Esophagus (tissue), 2 donors: ENCODE data around the gene HDAC4. TPM values are rescaled to one million over a fixed set of nuclear protein-coding genes. Genes with fewer than 3 reads are reported as not detected.

Source experiments
- H3K27ac ChIP-seq, 2 donors: one replicate each; pipeline ENCODE4 v1.5.1; 2013; ENCODE audit warnings: low read depth in 2 of 2, mild to moderate bottlenecking in 2 of 2, inconsistent platforms in 1 of 2, low read length in 1 of 2, moderate library complexity in 1 of 2
- H3K27me3 ChIP-seq, 2 donors: one replicate each; pipeline ENCODE4 v1.6.1; 2013; ENCODE audit warnings: low read length in 2 of 2, control low read depth in 1 of 2, mild to moderate bottlenecking in 1 of 2; ENCODE audit not compliant: insufficient read depth in 2 of 2, control insufficient read depth in 1 of 2
- H3K36me3 ChIP-seq, 2 donors: one replicate each; pipeline ENCODE4 v1.6.1; 2013; ENCODE audit warnings: low read length in 1 of 2; ENCODE audit not compliant: control insufficient read depth in 2 of 2, insufficient read depth in 2 of 2
- H3K4me1 ChIP-seq, 2 donors: one replicate each; pipeline ENCODE4 v1.6.1; 2013; ENCODE audit warnings: low read length in 1 of 2; ENCODE audit not compliant: control insufficient read depth in 2 of 2, insufficient read depth in 2 of 2
- H3K4me3 ChIP-seq, 2 donors: one replicate each; pipeline ENCODE4 v1.5.1; 2013; ENCODE audit warnings: low read length in 2 of 2, mild to moderate bottlenecking in 2 of 2, low read depth in 1 of 2, moderate library complexity in 1 of 2
- H3K9me3 ChIP-seq, 2 donors: one replicate each; pipeline ENCODE4 v1.6.1; 2013; ENCODE audit warnings: mild to moderate bottlenecking in 2 of 2, low read depth in 1 of 2, low read length in 1 of 2, moderate library complexity in 1 of 2; ENCODE audit not compliant: control insufficient read depth in 2 of 2, insufficient read depth in 1 of 2
- WGBS, 2 donors: extraction: QIAGEN DNeasy Blood & Tissue Kit; methylation state at CpG; one replicate each; pipeline ENCODE4 v1.1.7; 2013; 5-methylcytosine and 5-hydroxymethylcytosine counted together
- polyA plus RNA-seq, 2 donors: library from polyadenylated mRNA; stranded (reverse); fragments of 200-250 nt; gene quantifications; one replicate each; pipeline ENCODE4 v1.2.3, GENCODE V29; 2013
- donor health status: healthy with polysubstance abuse.
- donor health status: Bipolar disorder and iron deficiency.

Gene HDAC4
- polyA plus RNA-seq, 2 donors: 5.9 to 10.2 TPM

DNA sequence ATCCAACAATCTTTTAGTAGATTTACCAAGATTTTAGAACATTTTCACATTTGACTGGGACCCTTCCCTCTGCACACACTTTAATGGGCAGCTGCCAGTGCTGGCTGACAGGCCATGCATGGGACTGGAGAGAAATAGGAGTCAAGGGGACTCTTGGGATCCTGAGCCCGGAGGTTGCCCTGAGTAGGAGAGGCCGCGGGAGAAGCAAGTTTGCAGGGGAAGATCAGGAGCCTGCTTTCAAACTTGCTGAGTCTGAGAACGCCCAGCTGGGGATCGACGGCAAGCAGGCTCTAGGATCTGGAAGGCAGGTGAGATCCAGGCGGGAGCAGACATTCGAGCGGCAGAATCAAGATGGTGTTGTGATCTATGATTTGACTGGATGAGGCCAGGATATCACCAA is 186.1 kb downstream of the HDAC4 start:
- Histone ChIP-seq H3K4me1 (peaks cover 3 to 11% of the 10 kb centered on the region in 2 donors), H3K27me3 (no peaks in the 10 kb centered on the region), H3K4me3 (no peak overlapping the region), H3K27ac (no peak overlapping the region), H3K36me3 (peaks cover 0 to 5% of the 10 kb centered on the region in 2 donors), H3K9me3 (no peaks in the 10 kb centered on the region)
- WGBS, 2 donors: 95% methylated on average over 9 of the region's 9 CpGs

DNA sequence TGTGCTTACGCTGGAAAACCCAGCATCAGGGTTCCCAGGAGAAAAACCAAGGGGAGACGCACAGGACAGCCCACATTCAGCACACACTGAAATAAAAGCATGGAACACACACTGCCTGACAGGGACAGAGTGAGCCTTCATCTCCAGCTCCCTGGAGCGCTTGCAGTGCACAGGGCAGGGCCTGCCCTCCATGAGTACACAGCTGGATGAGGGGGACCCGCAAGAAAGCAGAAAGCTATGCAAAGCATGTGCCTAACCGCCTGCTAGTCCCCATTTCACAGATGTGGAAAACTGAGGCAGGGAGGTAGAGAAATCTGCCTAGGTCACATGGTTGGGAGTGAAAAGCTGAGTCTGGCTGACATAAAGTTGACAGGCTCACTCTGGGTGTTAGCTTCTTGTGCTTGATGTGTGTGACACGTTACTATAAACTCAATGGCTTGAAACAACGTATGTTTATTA is 187.1 kb downstream of the HDAC4 start:
- Histone ChIP-seq H3K27ac (peak overlapping the region in 1 of 2 donors; percentile 18), H3K4me3 (no peak overlapping the region), H3K27me3 (no peaks in the 10 kb centered on the region), H3K9me3 (no peaks in the 10 kb centered on the region), H3K4me1 (peaks cover 3 to 12% of the 10 kb centered on the region in 2 donors), H3K36me3 (peaks cover 0 to 5% of the 10 kb centered on the region in 2 donors)
- WGBS, 2 donors: 90 to 94% methylated on average over 7 of the region's 7 CpGs

DNA sequence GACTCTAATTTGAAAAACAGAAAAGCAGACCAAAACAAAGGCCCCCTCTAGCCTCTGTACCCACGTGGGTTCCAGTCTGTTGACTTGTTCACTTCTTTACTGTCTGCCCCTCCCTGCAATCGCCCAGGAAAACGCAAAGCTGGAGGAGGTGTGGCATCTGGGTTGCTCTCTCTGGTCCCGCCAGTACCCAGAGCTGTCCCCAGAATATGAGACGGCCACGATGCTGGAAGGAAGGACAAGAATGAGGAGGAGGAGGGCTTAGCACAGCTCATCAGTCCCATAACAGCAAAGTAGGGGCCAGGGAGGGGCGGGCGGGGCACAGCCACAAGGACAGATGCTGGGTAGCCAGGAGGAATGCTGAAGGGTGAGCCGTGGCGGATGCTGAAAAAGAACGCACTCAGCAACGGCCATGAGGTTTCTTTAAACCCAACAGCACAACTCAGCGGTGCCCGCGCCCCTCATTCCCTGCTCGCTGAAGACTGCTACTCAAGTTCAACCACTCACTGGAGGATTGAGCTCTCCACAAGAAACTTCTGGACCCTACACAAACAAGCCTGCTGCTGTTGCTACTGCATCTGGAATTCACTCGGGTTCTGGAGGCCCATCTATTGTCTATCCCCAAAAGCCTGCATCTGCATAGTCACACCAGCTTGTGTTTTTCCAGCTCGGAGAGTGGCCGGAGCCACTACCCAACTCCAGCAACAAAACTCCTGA is 187.7 kb downstream of the HDAC4 start:
- 75 to 78% methylated on average over 18 to 19 of the region's 19 CpGs for WGBS, 2 donors
- peaks cover 0 to 5% of the 10 kb centered on the region in 2 donors for H3K36me3 ChIP-seq
- H3K27ac ChIP-seq: peak overlapping the region in 1 of 2 donors; percentile 7
- no peaks in the 10 kb centered on the region for H3K9me3 ChIP-seq
- no peaks in the 10 kb centered on the region for H3K27me3 ChIP-seq
- H3K4me1 ChIP-seq: peaks cover 3 to 12% of the 10 kb centered on the region in 2 donors
- H3K4me3 ChIP-seq: no peak overlapping the region

- Histone ChIP-seq H3K9me3 (no peaks in the 10 kb centered on the region), H3K36me3 (peaks cover 0 to 5% of the 10 kb centered on the region in 2 donors), H3K4me3 (no peak overlapping the region), H3K4me1 (peaks cover 3 to 12% of the 10 kb centered on the region in 2 donors), H3K27ac (no peak overlapping the region), H3K27me3 (no peaks in the 10 kb centered on the region)
- 84 to 85% methylated on average over 7 of the region's 7 CpGs for WGBS, 2 donors
Observed at GRCh38 chr2:239212121-239212928, 188.5 kb downstream of the HDAC4 start.

DNA sequence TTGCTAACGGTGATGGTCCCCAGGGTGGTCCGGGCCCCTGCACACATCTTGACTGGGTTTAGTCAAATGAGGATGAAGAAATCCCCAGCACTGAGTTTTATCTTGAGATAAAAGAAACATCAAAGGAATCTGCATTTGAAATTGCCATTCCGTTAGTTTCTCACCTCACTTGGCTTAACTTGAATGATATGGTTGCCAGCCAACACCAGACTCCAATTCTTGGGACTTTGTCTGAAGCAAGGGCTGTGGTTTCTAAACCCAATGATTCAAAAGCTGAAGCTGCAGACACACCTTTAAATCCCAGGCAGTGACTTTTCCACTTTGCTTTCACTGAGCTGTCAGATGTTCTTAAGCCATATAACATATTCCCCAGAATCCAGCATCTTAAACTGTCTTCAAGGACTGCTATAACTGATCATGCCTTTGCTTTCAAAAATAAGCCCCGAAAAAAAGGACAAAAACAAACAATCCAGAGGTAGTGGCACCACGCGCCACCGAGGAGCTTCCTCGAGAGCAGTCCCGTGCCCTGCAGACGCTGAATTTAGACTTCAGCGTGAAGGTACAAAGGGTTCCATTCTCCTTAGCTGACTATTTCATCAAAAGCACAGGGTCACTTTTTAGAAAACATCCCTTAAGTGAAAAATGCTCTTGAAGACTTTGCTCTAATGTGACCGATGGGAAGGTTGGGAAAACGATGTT is 189.3 kb downstream of the HDAC4 start:
- WGBS, 2 donors: 79 to 83% methylated on average over 13 of the region's 13 CpGs
- no peak overlapping the region for H3K27ac ChIP-seq
- no peak overlapping the region for H3K4me3 ChIP-seq
- H3K36me3 ChIP-seq: peaks cover 0 to 5% of the 10 kb centered on the region in 2 donors
- no peaks in the 10 kb centered on the region for H3K27me3 ChIP-seq
- peaks cover 1 to 12% of the 10 kb centered on the region in 2 donors for H3K4me1 ChIP-seq
- no peaks in the 10 kb centered on the region for H3K9me3 ChIP-seq

DNA sequence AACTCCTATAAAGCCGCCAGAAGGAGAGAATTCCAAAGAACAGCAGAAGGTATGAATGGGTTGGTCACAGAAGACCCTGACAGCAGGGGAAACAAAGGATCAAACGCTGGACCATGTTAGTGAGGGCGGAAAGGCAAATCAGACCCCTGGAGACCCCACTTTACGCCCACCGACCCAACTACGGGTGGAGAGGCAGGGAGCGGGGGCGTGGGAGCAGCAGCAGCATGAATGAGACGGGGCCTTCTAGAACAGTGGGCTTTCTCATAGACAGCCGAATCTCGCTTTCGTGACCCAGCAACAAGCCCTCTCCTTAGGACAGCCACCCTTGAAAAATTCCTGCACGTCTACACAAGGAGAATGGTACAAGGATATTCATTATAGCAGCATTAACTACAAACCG is 191.0 kb downstream of the HDAC4 start:
- Histone ChIP-seq H3K9me3 (no peaks in the 10 kb centered on the region), H3K4me3 (no peak overlapping the region), H3K36me3 (no peaks in the 10 kb centered on the region), H3K27me3 (no peaks in the 10 kb centered on the region), H3K4me1 (peaks cover 0 to 8% of the 10 kb centered on the region in 2 donors), H3K27ac (no peak overlapping the region)
- 92 to 94% methylated on average over 14 of the region's 14 CpGs for WGBS, 2 donors

DNA sequence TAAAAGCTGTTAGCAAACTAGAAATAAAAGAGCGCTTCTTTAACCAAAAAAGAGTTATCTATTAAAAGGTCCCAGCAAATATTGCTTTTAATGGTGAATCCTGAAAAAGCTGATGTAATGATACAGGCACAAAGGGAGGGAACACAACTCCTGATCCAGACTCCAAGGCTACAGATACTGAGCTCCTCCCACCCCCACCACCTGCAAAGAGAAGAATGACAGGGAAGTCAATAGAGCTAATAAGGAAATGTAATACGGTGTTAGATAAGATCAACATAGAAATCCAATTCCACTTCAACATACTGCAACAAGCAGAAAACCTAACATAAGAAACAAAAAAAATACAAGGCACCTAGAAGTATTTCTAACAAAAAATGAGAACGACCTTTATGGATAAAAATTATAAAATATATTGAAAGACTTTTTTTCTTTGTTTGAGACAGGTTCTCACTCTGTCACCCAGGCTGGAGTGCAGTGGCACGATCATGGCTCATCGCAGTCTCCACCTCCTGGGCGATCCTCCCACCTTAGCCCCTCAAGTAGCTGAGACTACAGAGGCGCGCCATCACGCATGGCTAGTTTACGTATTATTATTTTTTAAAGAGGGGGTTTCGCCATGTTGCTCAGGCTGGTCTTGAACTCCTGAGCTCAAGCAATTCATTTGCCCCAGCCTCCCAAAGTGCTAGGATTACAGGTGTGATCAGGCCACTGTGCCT is 192.2 kb downstream of the HDAC4 start:
- H3K27me3 ChIP-seq: no peaks in the 10 kb centered on the region
- no peak overlapping the region for H3K4me3 ChIP-seq
- H3K4me1 ChIP-seq: peaks cover 0 to 7% of the 10 kb centered on the region in 2 donors
- H3K27ac ChIP-seq: no peak overlapping the region
- no peaks in the 10 kb centered on the region for H3K9me3 ChIP-seq
- 89 to 93% methylated on average over 11 of the region's 11 CpGs for WGBS, 2 donors
- peaks cover 0 to 1% of the 10 kb centered on the region in 2 donors for H3K36me3 ChIP-seq

DNA sequence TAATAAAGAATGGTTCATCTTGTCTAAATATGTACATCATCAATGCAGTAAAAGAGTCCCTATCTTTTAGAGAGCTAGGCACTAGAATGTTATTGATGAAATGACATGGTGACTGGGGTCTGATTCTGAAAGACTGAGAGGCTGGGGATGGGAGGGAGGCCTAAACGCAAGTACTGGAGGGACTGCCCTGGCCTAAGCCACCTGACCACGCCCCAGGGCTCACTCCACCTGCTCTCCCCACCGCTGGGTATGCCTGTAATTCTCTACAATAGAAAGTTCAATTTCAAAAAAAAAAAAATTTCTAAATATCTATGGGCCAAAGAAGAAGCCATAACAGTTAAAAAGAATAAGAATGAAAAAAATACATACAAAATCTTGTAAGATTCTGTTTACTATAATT is 194.0 kb downstream of the HDAC4 start:
- peaks cover 0 to 4% of the 10 kb centered on the region in 2 donors for H3K36me3 ChIP-seq
- H3K4me3 ChIP-seq: no peak overlapping the region
- H3K27me3 ChIP-seq: no peaks in the 10 kb centered on the region
- 91% methylated on average over 3 of the region's 3 CpGs for WGBS, 2 donors
- H3K4me1 ChIP-seq: peaks cover 2 to 8% of the 10 kb centered on the region in 2 donors
- no peak overlapping the region for H3K27ac ChIP-seq
- no peaks in the 10 kb centered on the region for H3K9me3 ChIP-seq

- H3K9me3 ChIP-seq: no peaks in the 10 kb centered on the region
- peaks cover 0 to 4% of the 10 kb centered on the region in 2 donors for H3K36me3 ChIP-seq
- no peak overlapping the region for H3K4me3 ChIP-seq
- H3K27me3 ChIP-seq: no peaks in the 10 kb centered on the region
- H3K4me1 ChIP-seq: peaks cover 2 to 8% of the 10 kb centered on the region in 2 donors
- WGBS, 2 donors: 96% methylated on average over 5 of the region's 5 CpGs
- H3K27ac ChIP-seq: no peak overlapping the region
Observed at GRCh38 chr2:239206042-239206441, 194.8 kb downstream of the HDAC4 start.
